Right renal cortex interstitium (tissue), 3 donors: ENCODE data around the gene NKD2. TPM values are rescaled to one million over a fixed set of nuclear protein-coding genes. Genes with fewer than 3 reads are reported as not detected.
"Not testable (repeated sequence)": the region's sequence is repeated elsewhere in the genome, so short reads cannot be mapped to it uniquely, and the experiment has no call there.

Source experiments
- DNase-seq, 3 donors: peaks; one replicate each; pipeline ENCODE4 v3.0.0-alpha.2; 2013; ENCODE audit warnings: low read depth in 3 of 3, low spot score in 2 of 3
- polyA plus RNA-seq, 3 donors: library from polyadenylated mRNA; unstranded; fragments of 120-200 nt; gene quantifications; one replicate each; pipeline ENCODE4 v1.2.1, GENCODE V29; 2013; ENCODE audit not compliant: insufficient read length in 3 of 3

NKD2 gene
- polyA plus RNA-seq, 3 donors = 12.9 to 16.9 (median 16.5) TPM

DNA sequence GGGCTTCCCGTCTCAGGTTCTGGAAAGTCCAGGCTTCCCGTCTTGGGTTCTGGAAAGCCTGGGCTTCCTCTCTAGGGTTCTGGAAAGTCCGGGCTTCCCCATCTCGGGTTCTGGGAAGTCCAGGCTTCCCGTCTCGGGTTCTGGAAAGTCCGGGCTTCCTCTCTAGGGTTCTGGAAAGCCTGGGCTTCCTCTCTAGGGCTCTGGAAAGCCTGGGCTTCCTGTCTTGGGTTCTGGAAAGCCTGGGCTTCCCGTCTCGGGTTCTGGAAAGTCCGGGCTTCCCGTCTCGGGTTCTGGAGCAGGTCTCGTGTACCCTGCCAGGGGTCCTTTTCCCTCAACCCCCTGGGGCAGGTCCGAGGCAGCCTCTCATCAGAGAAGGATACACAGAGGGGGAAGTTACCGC lies 74.4 kb downstream of the NKD2 start:
- not testable (repeated sequence) for DNase-seq

DNA sequence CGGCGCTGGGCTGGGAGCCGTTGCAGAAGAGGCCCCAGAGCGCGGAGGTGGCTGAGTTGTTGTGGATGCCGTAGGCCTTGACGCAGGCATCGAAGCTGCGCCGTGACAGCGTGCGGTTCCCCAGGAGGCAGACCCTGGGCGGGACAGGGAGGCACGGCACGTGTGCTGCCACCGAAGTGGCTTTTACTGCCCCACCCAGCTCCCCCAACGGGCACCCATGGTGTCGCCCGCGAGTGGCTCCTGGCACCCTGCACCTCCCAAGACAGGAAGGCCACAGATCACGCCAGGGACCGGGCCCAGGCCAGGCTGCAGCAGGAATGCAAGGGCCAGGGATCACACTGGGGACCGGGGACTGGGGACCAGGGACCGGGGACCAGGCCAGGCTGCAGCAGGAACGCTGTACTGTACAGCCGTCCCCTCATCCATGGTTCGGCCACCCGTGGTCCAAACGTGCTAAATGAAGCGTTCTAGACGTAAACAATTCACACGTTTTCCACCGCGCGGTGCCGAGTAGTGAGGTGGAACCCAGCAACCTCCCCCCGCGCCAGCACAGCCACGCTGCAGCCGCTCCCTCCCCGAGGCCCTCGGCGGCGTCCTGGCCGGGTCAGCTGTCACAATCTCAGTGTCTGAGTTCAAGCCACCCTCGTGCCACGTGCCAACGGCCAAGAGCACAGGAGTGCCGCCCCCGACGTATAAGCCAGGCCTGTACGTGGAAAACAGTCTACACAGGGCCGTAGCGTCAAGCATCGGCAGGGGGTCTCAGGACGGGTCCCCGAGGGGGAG lies 75.4 kb downstream of the NKD2 start:
- DNase-seq = no peak

DNA sequence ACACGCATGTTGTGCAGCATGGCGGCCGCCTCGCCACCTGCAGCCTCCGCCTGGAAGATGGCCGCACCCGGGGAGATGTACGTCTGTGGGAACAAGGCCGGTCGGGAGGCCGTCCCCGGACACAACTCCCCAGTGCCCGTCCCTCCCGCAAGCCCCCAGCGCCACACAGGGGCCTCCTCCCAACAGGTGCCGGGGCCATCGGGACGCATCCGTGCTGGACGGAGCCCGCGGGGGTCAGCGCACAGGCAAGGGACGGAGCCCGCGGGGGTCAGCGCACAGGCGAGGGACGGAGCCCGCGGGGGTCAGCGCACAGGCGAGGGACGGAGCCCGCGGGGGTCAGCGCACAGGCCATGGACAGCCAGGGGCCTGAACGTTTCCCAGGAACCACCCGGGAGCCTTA lies 76.8 kb downstream of the NKD2 start:
- DNase-seq = no peak

DNA sequence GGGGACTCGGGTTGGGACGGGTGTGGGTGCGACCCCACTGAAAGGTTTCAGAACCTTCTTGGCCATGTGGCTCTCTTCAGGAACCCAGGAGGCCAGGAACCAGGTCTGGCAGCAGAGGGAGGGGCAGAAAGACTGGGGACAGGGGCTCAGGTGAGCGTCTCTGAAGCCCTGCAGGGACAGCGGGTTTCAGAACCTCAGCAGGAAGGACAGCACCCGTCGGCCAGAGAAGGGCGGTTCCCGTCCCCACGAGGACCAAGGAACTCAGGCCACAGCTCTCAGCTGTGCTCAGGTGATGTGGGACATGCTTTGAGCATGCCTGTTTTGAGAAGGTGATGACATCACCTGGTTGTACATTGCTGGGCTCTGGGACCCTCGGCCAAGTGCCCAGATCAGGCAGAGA lies 77.5 kb downstream of the NKD2 start:
- DNase-seq = no peak

DNA sequence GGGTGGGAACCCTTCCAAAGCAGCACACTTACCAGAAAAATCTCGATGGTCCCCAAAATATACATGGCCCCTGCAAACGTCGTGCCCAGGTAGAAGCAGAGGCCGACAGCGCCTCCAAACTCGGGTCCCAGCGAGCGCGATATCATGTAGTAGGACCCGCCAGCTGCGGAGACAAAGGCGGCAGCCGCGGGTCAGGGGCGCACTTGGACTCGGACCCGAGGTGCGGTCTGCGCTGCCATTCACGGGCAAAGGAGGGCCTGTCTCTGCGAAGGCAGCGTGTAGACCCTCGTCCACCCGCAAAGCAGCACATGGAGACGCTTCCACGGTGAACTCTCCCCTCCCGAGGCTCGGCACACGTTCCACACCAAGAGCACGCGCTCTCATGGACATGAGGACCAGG lies 78.3 kb downstream of the NKD2 start:
- no peak for DNase-seq

DNA sequence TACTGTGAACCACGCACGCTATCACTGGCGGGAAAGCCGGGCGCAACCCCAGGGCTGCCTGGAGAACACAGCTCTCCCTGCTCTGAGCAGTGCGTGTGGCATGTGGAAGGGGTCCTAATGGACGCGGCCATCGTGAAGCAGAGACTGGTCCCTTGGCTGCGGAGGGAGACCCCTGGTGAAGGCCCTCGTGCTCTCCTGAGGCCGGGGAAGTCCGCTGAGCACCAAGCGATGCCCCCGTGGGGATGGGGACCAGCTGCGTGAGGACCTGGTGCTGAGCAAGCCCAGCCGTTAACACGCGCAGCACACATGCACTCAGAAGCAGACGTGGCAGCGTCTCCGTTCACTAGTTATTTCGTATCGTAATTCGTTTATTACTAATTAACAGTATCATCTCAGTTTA lies 78.8 kb downstream of the NKD2 start:
- DNase-seq = no peak

DNA sequence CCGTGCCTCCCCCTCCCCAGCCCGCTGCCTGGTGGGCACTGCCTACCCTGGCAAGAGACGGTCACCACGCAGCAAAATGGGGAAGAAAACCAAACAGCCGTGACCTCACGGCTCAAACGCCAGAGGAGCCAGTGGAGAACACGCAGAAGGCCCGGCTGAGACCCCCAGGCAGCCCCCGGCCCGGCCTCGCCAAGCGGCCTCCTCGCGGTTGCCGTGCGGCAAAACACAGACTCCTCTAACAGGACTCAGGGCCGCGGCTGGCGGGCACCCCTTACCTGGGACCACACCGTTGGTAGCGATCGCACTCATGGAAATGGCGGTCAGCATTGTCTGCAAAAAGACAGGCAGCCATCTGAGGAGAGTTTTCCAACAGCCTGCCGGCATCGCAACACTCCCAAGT lies 79.4 kb downstream of the NKD2 start:
- DNase-seq = no peak

Other genes starting within 250 kb of the NKD2 start
- 1 to 10 TPM; 4.3 to 5.4 (median 4.4) TPM for gene ZDHHC11B, start 224.1 kb upstream of the NKD2 start, polyA plus RNA-seq
- gene ZDHHC11, start 157.8 kb upstream of the NKD2 start, polyA plus RNA-seq = 1 to 10 TPM; 3.5 to 5.9 (median 4.2) TPM
- gene BRD9, start 116.0 kb upstream of the NKD2 start, polyA plus RNA-seq = 10 to 100 TPM; 35.0 to 38.9 (median 36.4) TPM
- gene TRIP13, start 115.9 kb upstream of the NKD2 start, polyA plus RNA-seq = 10 to 100 TPM; 13.9 to 16.3 (median 16.3) TPM
- 10 to 100 TPM; 27.8 to 32.7 (median 31.7) TPM for gene SLC12A7, start 103.3 kb downstream of the NKD2 start, polyA plus RNA-seq
- gene SLC6A19, start 192.8 kb downstream of the NKD2 start, polyA plus RNA-seq = 10 to 100 TPM; 38.8 to 77.6 (median 55.8) TPM
- 1 to 10 TPM in 2 of 3 donors, under 1 TPM in 1; 0.31 to 4.7 (median 1.5) TPM for gene SLC6A18, start 216.6 kb downstream of the NKD2 start, polyA plus RNA-seq